Stimulated activated CD4-positive, alpha-beta T cell treated with anti-CD3 and anti-CD28 coated beads, Interleukin-1b, Interleukin-23, amount 100 ng/mL, for 48 hours (primary cell): ENCODE measurements around the gene ULK4.

Experiments used
- DNase-seq: peaks from one replicate; pipeline ENCODE4 v3.0.0-alpha.2; 2020

ULK4 gene

GRCh38 chr3:41334426-41334825 lies 627.5 kb downstream of the ULK4 start:
- DNase-seq, result no peak

GRCh38 chr3:41331041-41331440 lies 630.9 kb downstream of the ULK4 start:
- DNase-seq, result no peak

GRCh38 chr3:41330465-41330864 lies 631.4 kb downstream of the ULK4 start:
- no peak for DNase-seq

- no peak for DNase-seq
Observed at GRCh38 chr3:41329881-41330280, 632.0 kb downstream of the ULK4 start.

- DNase-seq, result no peak
Observed at GRCh38 chr3:41328926-41329325, 633.0 kb downstream of the ULK4 start.

- no peak for DNase-seq
Observed at GRCh38 chr3:41327718-41328117, 634.2 kb downstream of the ULK4 start.

GRCh38 chr3:41324156-41324475 lies 637.8 kb downstream of the ULK4 start:
- DNase-seq, result no peak

- DNase-seq, result no peak
Observed at GRCh38 chr3:41323467-41324155, 638.3 kb downstream of the ULK4 start.

- no peak for DNase-seq
Observed at GRCh38 chr3:41321642-41321980, 640.3 kb downstream of the ULK4 start.

GRCh38 chr3:41320953-41321641 lies 640.8 kb downstream of the ULK4 start:
- no peak for DNase-seq

GRCh38 chr3:41318520-41318919 lies 643.4 kb downstream of the ULK4 start:
- no peak for DNase-seq

GRCh38 chr3:41317718-41318117 lies 644.2 kb downstream of the ULK4 start:
- DNase-seq, result no peak

- no peak for DNase-seq
Observed at GRCh38 chr3:41317298-41317697, 644.6 kb downstream of the ULK4 start.

- DNase-seq, result no peak
Observed at GRCh38 chr3:41315126-41315525, 646.8 kb downstream of the ULK4 start.

- DNase-seq, result no peak
Observed at GRCh38 chr3:41308119-41308518, 653.8 kb downstream of the ULK4 start.

GRCh38 chr3:41307065-41307464 lies 654.8 kb downstream of the ULK4 start:
- no peak for DNase-seq

- DNase-seq, result no peak
Observed at GRCh38 chr3:41304593-41304992, 657.3 kb downstream of the ULK4 start.

GRCh38 chr3:41302295-41302694 lies 659.6 kb downstream of the ULK4 start:
- no peak for DNase-seq

GRCh38 chr3:41301548-41301947 lies 660.4 kb downstream of the ULK4 start:
- no peak for DNase-seq

GRCh38 chr3:41299036-41299435 lies 662.9 kb downstream of the ULK4 start:
- no peak for DNase-seq

- DNase-seq, result no peak
Observed at GRCh38 chr3:41297750-41298149, 664.2 kb downstream of the ULK4 start.

- no peak for DNase-seq
Observed at GRCh38 chr3:41296556-41296955, 665.3 kb downstream of the ULK4 start.

GRCh38 chr3:41295740-41296139 lies 666.2 kb downstream of the ULK4 start:
- no peak for DNase-seq

GRCh38 chr3:41293169-41293681 lies 668.7 kb downstream of the ULK4 start:
- DNase-seq, result no peak

- DNase-seq, result no peak
Observed at GRCh38 chr3:41290736-41291135, 671.2 kb downstream of the ULK4 start.
